Naive thymus-derived CD4-positive, alpha-beta T cell (primary cell): ENCODE data around the gene RBM15. TPM values are rescaled to one million over a fixed set of nuclear protein-coding genes. Genes with fewer than 3 reads are reported as not detected.
A peak's percentile ranks its signal among the peaks of the same experiment; 100 is the strongest.

Source experiments
- ATAC-seq: fragments of 150-1000 bp; cut with Tn5 transposase; 2 replicates; pipeline ENCODE4 v1.10.0; 2021; ENCODE audit warnings: mild to moderate bottlenecking, moderate library complexity
- CTCF ChIA-PET: fragments of 350-600 bp; sonication (Branson Sonifier 250); formaldehyde crosslinking; loops from one replicate; lab custom pipeline; 2021; ENCODE audit warnings: antibody characterized with exemption; lab: Charles Lee
- POLR2A ChIA-PET: fragments of 350-600 bp; sonication (Branson Sonifier 250); formaldehyde crosslinking; loops from one replicate; lab custom pipeline; 2021; ENCODE audit warnings: antibody characterized with exemption, inconsistent platforms; lab: Charles Lee
- DNase-seq, 9 donors: peaks; one replicate each; pipeline versions ENCODE4 v3.0.0 to v3.0.0-alpha.2; 2020 to 2022; ENCODE audit warnings: mixed read lengths in 1 of 9
- H3K27ac ChIP-seq: one replicate; pipeline ENCODE4 v1.7.0; 2013; ENCODE audit warnings: mild to moderate bottlenecking, low read depth, low read length, moderate library complexity
- H3K27me3 ChIP-seq, 2 donors: one replicate each; pipeline ENCODE4 v1.7.0; 2013; ENCODE audit warnings: low read length in 2 of 2, mild to moderate bottlenecking in 2 of 2, moderate library complexity in 2 of 2; ENCODE audit not compliant: control insufficient read depth in 2 of 2, insufficient read depth in 2 of 2
- H3K36me3 ChIP-seq, 3 experiments: 1 replicate in 2 of 3; 2 replicates in 1 of 3; pipeline ENCODE4 v1.7.0; 2013; ENCODE audit warnings: low read length in 3 of 3, mild to moderate bottlenecking in 3 of 3, moderate library complexity in 1 of 3; ENCODE audit not compliant: insufficient read depth in 3 of 3, control insufficient read depth in 2 of 3
- H3K4me1 ChIP-seq, 2 donors: one replicate each; pipeline ENCODE4 v1.7.0; 2013; ENCODE audit warnings: low read length in 2 of 2, mild to moderate bottlenecking in 2 of 2, moderate library complexity in 1 of 2; ENCODE audit not compliant: control insufficient read depth in 2 of 2, insufficient read depth in 2 of 2
- H3K4me3 ChIP-seq: 2 replicates; pipeline ENCODE4 v1.7.0; 2013; ENCODE audit warnings: mild to moderate bottlenecking, low read length
- H3K9me3 ChIP-seq, 3 experiments: 1 replicate in 2 of 3; 2 replicates in 1 of 3; pipeline ENCODE4 v1.7.0; 2013; ENCODE audit warnings: low read length in 3 of 3; ENCODE audit not compliant: control insufficient read depth in 2 of 3
- H3K27ac Mint-ChIP-seq, 9 donors: one replicate each; pipeline ENCODE4 v1.8.0; 2020 to 2022; ENCODE audit warnings: mixed read lengths in 9 of 9, mild to moderate bottlenecking in 8 of 9, moderate library complexity in 5 of 9, inconsistent platforms in 2 of 9
- H3K27me3 Mint-ChIP-seq, 5 donors: one replicate each; pipeline ENCODE4 v1.8.0; 2021 to 2022; ENCODE audit warnings: mixed read lengths in 5 of 5, mild to moderate bottlenecking in 1 of 5
- H3K36me3 Mint-ChIP-seq, 5 donors: one replicate each; pipeline ENCODE4 v1.8.0; 2020 to 2022; ENCODE audit warnings: mixed read lengths in 5 of 5, mild to moderate bottlenecking in 3 of 5, inconsistent platforms in 1 of 5
- H3K4me1 Mint-ChIP-seq, 7 donors: one replicate each; pipeline ENCODE4 v1.8.0; 2020 to 2022; ENCODE audit warnings: mixed read lengths in 7 of 7, mild to moderate bottlenecking in 3 of 7, inconsistent platforms in 1 of 7
- H3K4me3 Mint-ChIP-seq, 10 donors: one replicate each; pipeline ENCODE4 v1.8.0; 2020 to 2022; ENCODE audit warnings: mild to moderate bottlenecking in 10 of 10, mixed read lengths in 10 of 10, moderate library complexity in 6 of 10, inconsistent platforms in 2 of 10
- H3K9me3 Mint-ChIP-seq, 11 donors: one replicate each; pipeline ENCODE4 v1.8.0; 2020 to 2022; ENCODE audit warnings: mixed read lengths in 11 of 11, mild to moderate bottlenecking in 4 of 11, inconsistent platforms in 1 of 11, moderate library complexity in 1 of 11
- intact Hi-C, 2 donors: fragments of 100-400 bp; cut with micrococcal nuclease; formaldehyde crosslinking; loops; one replicate each; pipeline ENCODE4 v1.15.1; 2023
- polyA plus RNA-seq, 2 donors: library from polyadenylated mRNA; unstranded; fragments of 300-500 nt; fragmentation: Illumina TruSeq; gene quantifications; one replicate each; pipeline ENCODE4 v1.2.3, GENCODE V29; 2021
- total RNA-seq, 6 experiments: library from RNA in 5 of 6; stranded (reverse) in 5 of 6; gene quantifications; 1 replicate in 5 of 6; 2 replicates in 1 of 6; pipeline ENCODE4 v1.2.3 and lab custom pipeline; 2021 to 2026

RBM15 gene
- total and polyA plus RNA-seq, 7 experiments from 2014 or later = 7.1 to 58.6 (median 45.0) TPM

- no peaks in the 10 kb centered on the region for H3K9me3 Mint-ChIP-seq
Observed at GRCh38 chr1:110328274-110328673, 10.9 kb upstream of the RBM15 start.

GRCh38 chr1:110328700-110329099, 10.5 kb upstream of the RBM15 start:
- intact Hi-C loops = no loop called here
- no peak overlapping the region for H3K4me3 ChIP-seq
- peaks cover 0 to 13% (median 0%) of the 10 kb centered on the region in 5 donors for H3K36me3 Mint-ChIP-seq
- H3K4me1 Mint-ChIP-seq = no peaks in the 10 kb centered on the region
- H3K27me3 ChIP-seq = no peaks in the 10 kb centered on the region
- H3K9me3 Mint-ChIP-seq = no peaks in the 10 kb centered on the region
- H3K27ac Mint-ChIP-seq = no peak overlapping the region
- no peaks in the 10 kb centered on the region for H3K9me3 ChIP-seq
- H3K4me1 ChIP-seq = no peaks in the 10 kb centered on the region
- no peak overlapping the region for H3K27ac ChIP-seq
- no peak overlapping the region for H3K4me3 Mint-ChIP-seq
- ChIA-PET POLR2A (no interaction called here), CTCF (interaction anchor here (2.7 kb wide), 1 partner anchor 121 kb away, joined by 6 read pairs; no protein-coding TSS in a partner anchor)
- H3K27me3 Mint-ChIP-seq = peaks cover 0 to 10% (median 0%) of the 10 kb centered on the region in 5 donors
- no peaks in the 10 kb centered on the region for H3K36me3 ChIP-seq
- DNase-seq (no peak), ATAC-seq (no peak)

More at GRCh38 chr1:110328274-110328673, 10.9 kb upstream of the RBM15 start:
- Histone ChIP-seq H3K27me3 (no peaks in the 10 kb centered on the region), H3K4me3 (no peak overlapping the region), H3K4me1 (no peaks in the 10 kb centered on the region), H3K27ac (no peak overlapping the region), H3K9me3 (no peaks in the 10 kb centered on the region), H3K36me3 (no peaks in the 10 kb centered on the region)
- DNase-seq (no peak), ATAC-seq (no peak)
- Mint-ChIP-seq H3K36me3 (peaks cover 0 to 13% (median 0%) of the 10 kb centered on the region in 5 donors), H3K4me1 (no peaks in the 10 kb centered on the region), H3K27me3 (peaks cover 0 to 11% (median 0%) of the 10 kb centered on the region in 5 donors), H3K4me3 (no peak overlapping the region), H3K27ac (no peak overlapping the region)
- ChIA-PET CTCF (interaction anchor here (2.7 kb wide), 1 partner anchor 121 kb away, joined by 6 read pairs; no protein-coding TSS in a partner anchor), POLR2A (no interaction called here)
- intact Hi-C loops = no loop called here

- no peak overlapping the region for H3K4me3 Mint-ChIP-seq
- CTCF ChIA-PET = interaction anchor here (1.0 to 1.7 kb wide), 3 partner anchors 22 to 126 kb away, joined by 3 to 6 read pairs (median 4); no protein-coding TSS in a partner anchor
- Histone ChIP-seq H3K36me3 (peaks cover 0 to 6% (median 0%) of the 10 kb centered on the region in 3 experiments), H3K4me3 (no peak overlapping the region), H3K27me3 (no peaks in the 10 kb centered on the region), H3K4me1 (peaks cover 4 to 11% of the 10 kb centered on the region in 2 donors), H3K9me3 (no peaks in the 10 kb centered on the region), H3K27ac (no peak overlapping the region)
- peaks cover 11 to 27% (median 24%) of the 10 kb centered on the region in 7 donors for H3K4me1 Mint-ChIP-seq
- H3K36me3 Mint-ChIP-seq = peaks cover 0 to 5% (median 0%) of the 10 kb centered on the region in 5 donors
- POLR2A ChIA-PET = interaction anchor here (1.0 to 5.8 kb wide), 4 partner anchors 17 to 126 kb away, joined by 3 to 64 read pairs (median 4); partner anchors contain the start of gene LAMTOR5
- no peaks in the 10 kb centered on the region for H3K9me3 Mint-ChIP-seq
- ATAC-seq (no peak), DNase-seq (no peak)
- peak overlapping the region in 1 of 9 donors; percentile 28 for H3K27ac Mint-ChIP-seq
- intact Hi-C loops = loop anchor here (5.0 to 10.0 kb wide), 9 partner anchors 542 to 1690 kb away; partner anchors contain the start of genes CEPT1 (in 1 of the 2), DENND2D (in 1 of the 2), DRAM2 (in 1 of the 2) and LRIF1 (in 1 of the 2)
- H3K27me3 Mint-ChIP-seq = peaks cover 0 to 2% (median 0%) of the 10 kb centered on the region in 5 donors
Observed at GRCh38 chr1:110335265-110335664, 3.9 kb upstream of the RBM15 start.

GRCh38 chr1:110336300-110337039, 2.7 kb upstream of the RBM15 start:
- CTCF ChIA-PET = interaction anchor here (0.6 to 1.7 kb wide), 4 partner anchors 23 to 336 kb away, joined by 3 to 6 read pairs (median 4); partner anchors contain the start of gene STRIP1
- POLR2A ChIA-PET = interaction anchor here (1.2 to 5.8 kb wide), 3 partner anchors 24 to 539 kb away, joined by 3 to 64 read pairs (median 11); partner anchors contain the start of gene LAMTOR5
- intact Hi-C loops = loop anchor here (5.0 to 10.0 kb wide), 9 partner anchors 541 to 1692 kb away; partner anchors contain the start of genes CEPT1 (in 1 of the 2), DENND2D (in 1 of the 2), DRAM2 (in 1 of the 2) and LRIF1 (in 1 of the 2)

GRCh38 chr1:110337704-110338308, 1.4 kb upstream of the RBM15 start:
- Histone ChIP-seq H3K4me3 (peak overlapping the region; percentile 94), H3K27me3 (no peaks in the 10 kb centered on the region), H3K9me3 (no peaks in the 10 kb centered on the region), H3K36me3 (peaks cover 0 to 20% (median 0%) of the 10 kb centered on the region in 3 experiments), H3K27ac (peak overlapping the region; percentile 96), H3K4me1 (peaks cover 30 to 34% of the 10 kb centered on the region in 2 donors)
- peak overlapping the region in 1 of 9 donors; percentile 97 for H3K27ac Mint-ChIP-seq
- intact Hi-C loops = loop anchor here (1.0 to 10.0 kb wide), 23 partner anchors 69 to 1779 kb away; partner anchors contain the start of genes KCNC4 (in 2 of the 2), LAMTOR5 (in 2 of the 2), ATP5PB (in 1 of the 2) and ATXN7L2 (in 1 of the 2)
- H3K36me3 Mint-ChIP-seq = peaks cover 0 to 26% (median 9%) of the 10 kb centered on the region in 5 donors
- ChIA-PET CTCF (interaction anchor here (0.8 to 3.8 kb wide), 12 partner anchors 11 to 303 kb away, joined by 4 to 36 read pairs (median 5); partner anchors contain the start of genes KCNC4, LAMTOR5 and STRIP1), POLR2A (interaction anchor here (0.6 to 5.8 kb wide), 17 partner anchors 8 to 1677 kb away, joined by 3 to 118 read pairs (median 4); partner anchors contain the start of genes ATP5PB, HENMT1, KCNC4 and LAMTOR5)
- no peak overlapping the region for H3K4me3 Mint-ChIP-seq
- H3K27me3 Mint-ChIP-seq = peaks cover 0 to 2% (median 0%) of the 10 kb centered on the region in 5 donors
- DNase-seq (peak in 3 of 9 donors; percentile 19 to 51 (median 29)), ATAC-seq (no peak)
- no peaks in the 10 kb centered on the region for H3K9me3 Mint-ChIP-seq
- peaks cover 26 to 53% (median 49%) of the 10 kb centered on the region in 7 donors for H3K4me1 Mint-ChIP-seq

More at GRCh38 chr1:110336300-110337039, 2.7 kb upstream of the RBM15 start:
- Mint-ChIP-seq H3K4me1 (peaks cover 16 to 39% (median 36%) of the 10 kb centered on the region in 7 donors), H3K4me3 (peak overlapping the region in 7 of 10 donors; percentile 25 to 80 (median 59)), H3K27me3 (peaks cover 0 to 2% (median 0%) of the 10 kb centered on the region in 5 donors), H3K27ac (peak overlapping the region in 8 of 9 donors; percentile 33 to 83 (median 74)), H3K36me3 (peaks cover 0 to 17% (median 7%) of the 10 kb centered on the region in 5 donors), H3K9me3 (no peaks in the 10 kb centered on the region)
- no peak for DNase-seq
- Histone ChIP-seq H3K9me3 (no peaks in the 10 kb centered on the region), H3K27ac (no peak overlapping the region), H3K36me3 (peaks cover 0 to 15% (median 0%) of the 10 kb centered on the region in 3 experiments), H3K4me1 (peaks cover 16 to 23% of the 10 kb centered on the region in 2 donors), H3K4me3 (no peak overlapping the region), H3K27me3 (no peaks in the 10 kb centered on the region)
- no peak for ATAC-seq
